CD8-positive, alpha-beta memory T cell (primary cell): ENCODE results near the gene GRHL1. TPM values are rescaled to one million over a fixed set of nuclear protein-coding genes. Genes with fewer than 3 reads are reported as not detected.

Experiments
- CTCF ChIA-PET: fragments of 350-600 bp; sonication (Branson Sonifier 250); formaldehyde crosslinking; loops from one replicate; lab custom pipeline; 2021; ENCODE audit warnings: antibody characterized with exemption; lab: Charles Lee
- POLR2A ChIA-PET: fragments of 350-600 bp; sonication (Branson Sonifier 250); formaldehyde crosslinking; loops from one replicate; lab custom pipeline; 2021; ENCODE audit warnings: antibody characterized with exemption; lab: Charles Lee
- DNase-seq, 5 donors: peaks; one replicate each; pipeline versions ENCODE4 v3.0.0 to v3.0.0-alpha.2; 2020 to 2022; ENCODE audit warnings: mixed read lengths in 1 of 5
- H3K27ac ChIP-seq: one replicate; pipeline ENCODE4 v1.7.0; 2013; ENCODE audit warnings: low read depth, mild to moderate bottlenecking, low read length, moderate library complexity
- H3K27me3 ChIP-seq: 2 replicates; pipeline ENCODE4 v1.7.0; 2013; ENCODE audit warnings: low read length, mild to moderate bottlenecking; ENCODE audit not compliant: insufficient read depth, poor library complexity, severe bottlenecking
- H3K36me3 ChIP-seq: 2 replicates; pipeline ENCODE4 v1.7.0; 2013; ENCODE audit warnings: mild to moderate bottlenecking, low read length, moderate library complexity; ENCODE audit not compliant: insufficient read depth
- H3K4me1 ChIP-seq: 2 replicates; pipeline ENCODE4 v1.7.0; 2013; ENCODE audit warnings: mild to moderate bottlenecking, low read length, moderate library complexity; ENCODE audit not compliant: insufficient read depth
- H3K4me3 ChIP-seq: 2 replicates; pipeline ENCODE4 v1.7.0; 2013; ENCODE audit warnings: mild to moderate bottlenecking, low read length
- H3K9me3 ChIP-seq: 2 replicates; pipeline ENCODE4 v1.7.0; 2013; ENCODE audit warnings: mild to moderate bottlenecking, low read length
- H3K27ac Mint-ChIP-seq, 8 donors: one replicate each; pipeline ENCODE4 v1.8.0; 2020 to 2021; ENCODE audit warnings: mixed read lengths in 8 of 8, mild to moderate bottlenecking in 6 of 8, inconsistent platforms in 3 of 8, moderate library complexity in 3 of 8
- H3K27me3 Mint-ChIP-seq, 2 donors: one replicate each; pipeline ENCODE4 v1.8.0; 2020 to 2021; ENCODE audit warnings: mixed read lengths in 2 of 2, mild to moderate bottlenecking in 1 of 2, moderate library complexity in 1 of 2
- H3K36me3 Mint-ChIP-seq, 3 donors: one replicate each; pipeline ENCODE4 v1.8.0; 2020 to 2021; ENCODE audit warnings: mixed read lengths in 3 of 3, inconsistent platforms in 1 of 3, mild to moderate bottlenecking in 1 of 3
- H3K4me1 Mint-ChIP-seq, 3 donors: one replicate each; pipeline ENCODE4 v1.8.0; 2020 to 2021; ENCODE audit warnings: mixed read lengths in 3 of 3, inconsistent platforms in 1 of 3, mild to moderate bottlenecking in 1 of 3
- H3K4me3 Mint-ChIP-seq, 7 donors: one replicate each; pipeline ENCODE4 v1.8.0; 2020 to 2021; ENCODE audit warnings: mixed read lengths in 7 of 7, mild to moderate bottlenecking in 6 of 7, moderate library complexity in 4 of 7, inconsistent platforms in 2 of 7
- H3K9me3 Mint-ChIP-seq, 5 donors: one replicate each; pipeline ENCODE4 v1.8.0; 2020 to 2022; ENCODE audit warnings: mixed read lengths in 5 of 5, mild to moderate bottlenecking in 3 of 5, moderate library complexity in 2 of 5, inconsistent platforms in 1 of 5
- polyA plus RNA-seq: library from polyadenylated mRNA; unstranded; fragments of 300-500 nt; fragmentation: Illumina TruSeq; gene quantifications from one replicate; pipeline ENCODE4 v1.2.3, GENCODE V29; 2021
- total RNA-seq, 2 experiments: library from RNA; stranded (reverse); gene quantifications; one replicate each; pipeline ENCODE4 v1.2.3, GENCODE V29; 2021

Gene GRHL1
- total and polyA plus RNA-seq, 3 experiments from 2014 or later, result 0.12 to 0.93 (median 0.88) TPM

DNA sequence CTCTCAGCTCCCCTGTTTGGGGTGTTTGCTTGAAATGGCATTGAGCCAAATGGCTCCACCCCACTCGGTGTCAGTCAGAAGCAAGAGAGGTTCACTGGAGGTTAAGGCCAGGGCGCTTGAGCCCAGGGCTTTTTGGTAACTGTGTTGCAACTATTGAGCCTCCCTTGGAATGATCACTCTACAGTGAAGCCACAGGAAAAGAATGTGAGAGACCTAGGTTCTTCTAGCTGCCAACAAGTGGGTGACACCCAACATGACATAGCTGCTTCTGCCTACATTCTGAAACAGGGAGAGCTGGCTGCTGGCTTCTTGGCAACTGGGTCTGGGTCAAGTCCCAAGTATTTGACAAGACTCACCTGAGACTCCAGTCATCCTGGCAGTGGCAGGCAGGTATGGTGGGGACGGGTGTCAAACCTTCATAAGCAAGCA lies 7.1 kb upstream of the GRHL1 start:
- Histone ChIP-seq H3K9me3 (no peaks in the 10 kb centered on the region), H3K27ac (no peak overlapping the region), H3K4me3 (no peak overlapping the region), H3K27me3 (no peaks in the 10 kb centered on the region), H3K36me3 (no peaks in the 10 kb centered on the region), H3K4me1 (no peaks in the 10 kb centered on the region)
- Mint-ChIP-seq H3K4me3 (no peak overlapping the region), H3K27ac (no peak overlapping the region), H3K27me3 (peaks cover 5 to 43% of the 10 kb centered on the region in 2 donors), H3K4me1 (no peaks in the 10 kb centered on the region), H3K9me3 (no peaks in the 10 kb centered on the region), H3K36me3 (no peaks in the 10 kb centered on the region)
- no peak for DNase-seq
- POLR2A ChIA-PET, result no interaction called here
- CTCF ChIA-PET, result no interaction called here

GRCh38 chr2:9945596-9945995 lies 5.9 kb upstream of the GRHL1 start:
- no peak overlapping the region for H3K4me3 Mint-ChIP-seq
- no peak overlapping the region for H3K4me3 ChIP-seq
- no peak for DNase-seq
- ChIA-PET POLR2A (no interaction called here), CTCF (no interaction called here)
- no peak overlapping the region for H3K27ac ChIP-seq
- H3K27ac Mint-ChIP-seq, result no peak overlapping the region
- no peaks in the 10 kb centered on the region for H3K9me3 Mint-ChIP-seq
- H3K4me1 ChIP-seq, result no peaks in the 10 kb centered on the region
- H3K27me3 ChIP-seq, result no peaks in the 10 kb centered on the region
- peaks cover 0 to under 1% (median 0%) of the 10 kb centered on the region in 3 donors for H3K36me3 Mint-ChIP-seq
- peaks cover 11 to 53% of the 10 kb centered on the region in 2 donors for H3K27me3 Mint-ChIP-seq
- peaks cover 3 to 9% (median 8%) of the 10 kb centered on the region in 3 donors for H3K4me1 Mint-ChIP-seq
- H3K36me3 ChIP-seq, result no peaks in the 10 kb centered on the region
- H3K9me3 ChIP-seq, result no peaks in the 10 kb centered on the region

DNA sequence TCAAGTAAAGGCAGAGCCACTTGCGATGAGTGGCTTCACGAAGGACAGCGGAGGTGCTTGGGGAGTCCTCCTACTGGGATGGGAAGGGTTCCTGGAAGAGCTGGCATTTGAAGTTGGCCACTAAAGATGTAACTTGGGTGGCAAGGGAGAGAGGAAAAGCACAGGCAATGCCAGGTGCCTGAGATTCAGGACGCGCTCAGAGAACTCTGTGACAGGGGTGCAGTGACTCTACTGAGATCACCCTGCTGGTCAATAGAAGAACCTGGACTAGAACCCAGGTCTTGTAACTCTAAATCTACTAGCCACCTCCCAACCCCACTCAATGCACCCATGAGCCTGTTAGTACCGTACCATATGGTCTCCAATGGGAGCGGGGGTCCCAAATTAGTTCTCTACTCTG lies 5.4 kb upstream of the GRHL1 start:
- ChIA-PET POLR2A (no interaction called here), CTCF (no interaction called here)
- H3K27me3 Mint-ChIP-seq, result peaks cover 12 to 54% of the 10 kb centered on the region in 2 donors
- no peaks in the 10 kb centered on the region for H3K9me3 ChIP-seq
- no peaks in the 10 kb centered on the region for H3K36me3 ChIP-seq
- no peak for DNase-seq
- H3K27me3 ChIP-seq, result no peaks in the 10 kb centered on the region
- H3K27ac ChIP-seq, result no peak overlapping the region
- H3K4me3 ChIP-seq, result no peak overlapping the region
- H3K9me3 Mint-ChIP-seq, result no peaks in the 10 kb centered on the region
- H3K36me3 Mint-ChIP-seq, result peaks cover 0 to 1% (median 0%) of the 10 kb centered on the region in 3 donors
- H3K4me1 Mint-ChIP-seq, result peaks cover 4 to 9% (median 9%) of the 10 kb centered on the region in 3 donors
- H3K4me3 Mint-ChIP-seq, result no peak overlapping the region
- H3K4me1 ChIP-seq, result no peaks in the 10 kb centered on the region
- no peak overlapping the region for H3K27ac Mint-ChIP-seq

- ChIA-PET POLR2A (no interaction called here), CTCF (no interaction called here)
- Mint-ChIP-seq H3K27ac (no peak overlapping the region), H3K36me3 (peaks cover 0 to 1% (median 0%) of the 10 kb centered on the region in 3 donors), H3K9me3 (no peaks in the 10 kb centered on the region), H3K4me3 (peak overlapping the region in 1 of 7 donors; percentile 4), H3K4me1 (peaks cover 4 to 9% (median 9%) of the 10 kb centered on the region in 3 donors), H3K27me3 (peaks cover 12 to 54% of the 10 kb centered on the region in 2 donors)
- Histone ChIP-seq H3K27ac (no peak overlapping the region), H3K9me3 (no peaks in the 10 kb centered on the region), H3K4me3 (no peak overlapping the region), H3K36me3 (no peaks in the 10 kb centered on the region), H3K4me1 (no peaks in the 10 kb centered on the region), H3K27me3 (no peaks in the 10 kb centered on the region)
- DNase-seq, result no peak
Observed at GRCh38 chr2:9946818-9947217, 4.7 kb upstream of the GRHL1 start.

GRCh38 chr2:9948721-9949120 lies 2.8 kb upstream of the GRHL1 start:
- CTCF ChIA-PET, result no interaction called here
- no peak overlapping the region for H3K27ac ChIP-seq
- peak overlapping the region in 2 of 8 donors; percentile 44 to 45 for H3K27ac Mint-ChIP-seq

DNA sequence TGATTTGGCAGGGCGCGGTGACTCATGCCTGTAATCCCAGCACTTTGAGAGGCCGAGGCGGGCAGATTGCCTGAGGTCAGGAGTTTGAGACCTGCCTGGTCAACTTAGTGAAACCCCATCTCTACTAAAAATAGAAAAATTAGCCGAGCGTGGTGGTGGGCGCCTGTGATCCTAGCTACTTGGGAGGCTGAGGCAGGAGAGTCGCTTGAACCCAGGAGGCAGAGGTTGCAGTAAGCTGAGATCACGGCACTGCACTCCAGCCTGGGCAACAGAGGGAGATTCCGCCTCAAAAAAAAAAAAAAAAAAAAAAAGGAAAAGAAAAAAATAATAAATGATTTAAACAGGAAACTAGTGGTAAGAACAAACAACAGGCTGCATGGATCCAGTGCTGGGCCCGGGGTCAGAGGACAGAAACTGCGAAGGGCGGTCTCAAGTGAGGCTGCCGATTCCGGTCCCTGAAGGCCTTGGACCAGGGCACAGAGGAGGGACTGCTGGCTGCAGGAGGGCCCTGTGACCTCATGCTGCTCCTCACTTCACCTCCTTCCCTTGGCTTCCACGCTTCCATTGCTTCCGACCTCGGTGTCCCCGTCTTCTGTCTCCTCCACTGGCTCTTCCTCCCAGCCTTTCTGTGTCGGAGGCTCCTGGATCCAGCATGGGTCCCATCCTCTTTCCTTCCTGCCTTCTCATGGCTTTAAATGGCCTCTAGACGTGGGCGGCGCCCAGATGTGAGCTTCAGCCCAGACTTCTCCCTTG lies 2.1 kb upstream of the GRHL1 start:
- Mint-ChIP-seq H3K36me3 (peaks cover 0 to 1% (median 0%) of the 10 kb centered on the region in 3 donors), H3K9me3 (no peaks in the 10 kb centered on the region), H3K27me3 (peaks cover 18 to 65% of the 10 kb centered on the region in 2 donors), H3K27ac (peak overlapping the region in 3 of 8 donors; percentile 17 to 38 (median 34)), H3K4me3 (peak overlapping the region; percentile 64 to 90 (median 80)), H3K4me1 (peaks cover 9 to 15% (median 12%) of the 10 kb centered on the region in 3 donors)
- peaks cover 5% of the 10 kb centered on the region for H3K4me1 ChIP-seq
- H3K36me3 ChIP-seq, result no peaks in the 10 kb centered on the region
- no peaks in the 10 kb centered on the region for H3K27me3 ChIP-seq
- no peak for DNase-seq
- H3K4me3 ChIP-seq, result no peak overlapping the region
- no peak overlapping the region for H3K27ac ChIP-seq
- no peaks in the 10 kb centered on the region for H3K9me3 ChIP-seq
- ChIA-PET POLR2A (no interaction called here), CTCF (interaction anchor here (1.4 kb wide), 1 partner anchor 150 kb away, joined by 3 read pairs; no protein-coding TSS in a partner anchor)

More at GRCh38 chr2:9948721-9949120, 2.8 kb upstream of the GRHL1 start:
- no peak overlapping the region for H3K4me3 ChIP-seq
- no peak for DNase-seq
- Mint-ChIP-seq H3K4me1 (peaks cover 9 to 15% (median 12%) of the 10 kb centered on the region in 3 donors), H3K9me3 (no peaks in the 10 kb centered on the region), H3K27me3 (peaks cover 15 to 61% of the 10 kb centered on the region in 2 donors), H3K4me3 (peak overlapping the region; percentile 3 to 85 (median 23)), H3K36me3 (peaks cover 0 to 1% (median 0%) of the 10 kb centered on the region in 3 donors)
- no peaks in the 10 kb centered on the region for H3K9me3 ChIP-seq
- POLR2A ChIA-PET, result no interaction called here
- no peaks in the 10 kb centered on the region for H3K27me3 ChIP-seq
- H3K4me1 ChIP-seq, result peaks cover 5% of the 10 kb centered on the region
- no peaks in the 10 kb centered on the region for H3K36me3 ChIP-seq

DNA sequence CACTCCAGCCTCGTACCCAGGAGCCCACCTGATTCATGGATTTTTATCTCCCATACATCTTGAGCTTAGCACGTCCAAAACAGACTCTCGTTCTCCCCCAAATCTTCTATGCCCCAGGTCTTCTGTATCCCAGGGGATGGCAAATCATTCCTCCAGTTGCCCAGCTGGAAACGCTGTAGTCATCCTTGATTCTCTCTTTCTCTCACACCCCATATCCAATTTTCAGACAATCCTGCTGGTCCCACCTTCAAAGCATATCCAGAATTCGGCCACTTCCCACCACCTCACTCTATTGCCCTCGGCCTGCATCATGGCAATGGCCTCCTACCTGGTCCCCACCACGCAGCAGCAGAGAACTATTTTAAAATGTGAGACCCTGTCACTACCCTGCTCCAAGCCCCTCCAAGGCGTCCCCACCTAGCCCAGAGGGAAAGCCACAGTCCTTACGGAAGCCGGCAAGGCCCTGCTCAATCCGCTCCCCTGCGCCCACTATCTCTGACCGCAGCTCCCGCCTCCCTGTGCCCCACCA lies 1.4 kb upstream of the GRHL1 start:
- Mint-ChIP-seq H3K9me3 (no peaks in the 10 kb centered on the region), H3K27ac (peak overlapping the region in 4 of 8 donors; percentile 14 to 44 (median 28)), H3K4me1 (peaks cover 9 to 15% (median 12%) of the 10 kb centered on the region in 3 donors), H3K27me3 (peaks cover 18 to 62% of the 10 kb centered on the region in 2 donors), H3K36me3 (peaks cover 0 to 1% (median 0%) of the 10 kb centered on the region in 3 donors), H3K4me3 (peak overlapping the region; percentile 64 to 90 (median 80))
- no peak for DNase-seq
- ChIA-PET POLR2A (no interaction called here), CTCF (interaction anchor here (1.4 kb wide), 1 partner anchor 151 kb away, joined by 3 read pairs; no protein-coding TSS in a partner anchor)
- Histone ChIP-seq H3K27ac (no peak overlapping the region), H3K36me3 (no peaks in the 10 kb centered on the region), H3K27me3 (no peaks in the 10 kb centered on the region), H3K9me3 (no peaks in the 10 kb centered on the region), H3K4me3 (peak overlapping the region; percentile 32), H3K4me1 (peaks cover 5% of the 10 kb centered on the region)
